C4-2B (cell line): Measurements from ENCODE around the gene SLC35F6.

ENCODE experiments used
- CTCF ChIP-seq: fragments of 450-650 bp; conservative IDR thresholded peaks from 2 replicates; pipeline ENCODE4 v1.5.1; 2017; ENCODE audit warnings: mild to moderate bottlenecking
- ZFX ChIP-seq: fragments of 450-650 bp; IDR thresholded peaks from 2 replicates; pipeline ENCODE4 v1.6.1; 2017

GRCh38 chr2:26805241-26805676 is 41.2 kb downstream of the SLC35F6 start:
- TF ChIP-seq CTCF (no peak), ZFX (no peak)
